Measurements from ENCODE around the gene RABAC1.

- no peak for TF ChIP-seq CBX5 (IDR thresholded peaks at IDR 0.05; ENCODE audit: low read depth, low read length)
- TF ChIP-seq, protein P1, sequence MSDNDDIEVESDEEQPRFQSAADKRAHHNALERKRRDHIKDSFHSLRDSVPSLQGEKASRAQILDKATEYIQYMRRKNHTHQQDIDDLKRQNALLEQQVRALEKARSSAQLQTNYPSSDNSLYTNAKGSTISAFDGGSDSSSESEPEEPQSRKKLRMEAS (IDR thresholded peaks at IDR 0.05) = no peak
- no peak for TF ChIP-seq CHD2 (IDR thresholded peaks at IDR 0.05; ENCODE audit: low read length)
- TF ChIP-seq CHD1 (IDR thresholded peaks at IDR 0.05; ENCODE audit: low read depth, low read length) = no peak
- TF ChIP-seq POLR2A (IDR thresholded peaks at IDR 0.05; ENCODE audit: control extremely low read depth in 1 of 2, low read depth in 2 of 2, low read length in 2 of 2) = no peak
- TF ChIP-seq RFX5 (IDR thresholded peaks at IDR 0.05; ENCODE audit: borderline replicate concordance, low read depth, low read length) = no peak
- no peak for TF ChIP-seq KDM5A (IDR thresholded peaks at IDR 0.05; ENCODE audit: low read length)
- no peak for TF ChIP-seq CREB1 (IDR thresholded peaks at IDR 0.05)
- no peak for TF ChIP-seq CTCF (IDR thresholded peaks at IDR 0.05; ENCODE audit: control extremely low read depth in 1 of 3, insufficient read depth in 1 of 3, low read depth in 1 of 3, low read length in 3 of 3)
Measured at GRCh38 chr19:41926028-41926762, 32.9 kb downstream of the RABAC1 start.

Data from H1 (cell line).